Measurements from ENCODE around the gene ST6GAL1.
"Not testable (repeated sequence)": the region's sequence is repeated elsewhere in the genome, so short reads cannot be mapped to it uniquely, and the experiment has no call there.

Gene ST6GAL1

DNA sequence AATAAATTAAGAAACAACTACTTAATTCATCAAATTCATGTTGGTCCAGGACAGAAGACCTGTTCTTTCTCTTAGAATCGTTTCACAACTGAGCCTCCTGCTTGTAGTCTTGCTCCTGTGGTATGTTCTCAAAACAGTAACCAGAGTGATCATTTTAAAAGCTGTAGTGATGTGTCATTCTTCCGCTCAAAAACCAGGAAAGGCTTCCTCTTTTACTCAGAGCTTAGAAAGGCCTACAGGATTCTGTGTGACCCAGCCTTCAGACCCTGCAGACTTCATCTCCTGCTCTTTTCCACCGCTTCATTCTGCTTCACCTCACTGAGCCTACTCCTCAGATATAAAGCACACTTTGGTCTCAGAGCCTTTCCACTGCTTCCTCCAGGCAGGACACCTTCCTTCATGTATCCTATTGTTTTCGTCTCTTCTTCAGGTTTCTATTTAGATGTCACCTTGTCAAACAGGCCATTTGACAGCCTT, 22.7 kb downstream of the ST6GAL1 start:
- no peaks in the 10 kb centered on the region for H3K36me3 ChIP-seq
- TF ChIP-seq, protein P1, sequence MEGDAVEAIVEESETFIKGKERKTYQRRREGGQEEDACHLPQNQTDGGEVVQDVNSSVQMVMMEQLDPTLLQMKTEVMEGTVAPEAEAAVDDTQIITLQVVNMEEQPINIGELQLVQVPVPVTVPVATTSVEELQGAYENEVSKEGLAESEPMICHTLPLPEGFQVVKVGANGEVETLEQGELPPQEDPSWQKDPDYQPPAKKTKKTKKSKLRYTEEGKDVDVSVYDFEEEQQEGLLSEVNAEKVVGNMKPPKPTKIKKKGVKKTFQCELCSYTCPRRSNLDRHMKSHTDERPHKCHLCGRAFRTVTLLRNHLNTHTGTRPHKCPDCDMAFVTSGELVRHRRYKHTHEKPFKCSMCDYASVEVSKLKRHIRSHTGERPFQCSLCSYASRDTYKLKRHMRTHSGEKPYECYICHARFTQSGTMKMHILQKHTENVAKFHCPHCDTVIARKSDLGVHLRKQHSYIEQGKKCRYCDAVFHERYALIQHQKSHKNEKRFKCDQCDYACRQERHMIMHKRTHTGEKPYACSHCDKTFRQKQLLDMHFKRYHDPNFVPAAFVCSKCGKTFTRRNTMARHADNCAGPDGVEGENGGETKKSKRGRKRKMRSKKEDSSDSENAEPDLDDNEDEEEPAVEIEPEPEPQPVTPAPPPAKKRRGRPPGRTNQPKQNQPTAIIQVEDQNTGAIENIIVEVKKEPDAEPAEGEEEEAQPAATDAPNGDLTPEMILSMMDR (IDR thresholded peaks at IDR 0.05; ENCODE audit: low read depth, low read length), result no peak
- DNase-seq, result no peak
- H3K4me3 ChIP-seq (ENCODE audit: low read depth, low read length), result no peak overlapping the region
- no peaks in the 10 kb centered on the region for H3K27me3 ChIP-seq (ENCODE audit: insufficient read depth, low read depth, severe bottlenecking)
- no peaks in the 10 kb centered on the region for H3K9me3 ChIP-seq (ENCODE audit: severe bottlenecking)
- H3K27ac ChIP-seq, result no peak overlapping the region

DNA sequence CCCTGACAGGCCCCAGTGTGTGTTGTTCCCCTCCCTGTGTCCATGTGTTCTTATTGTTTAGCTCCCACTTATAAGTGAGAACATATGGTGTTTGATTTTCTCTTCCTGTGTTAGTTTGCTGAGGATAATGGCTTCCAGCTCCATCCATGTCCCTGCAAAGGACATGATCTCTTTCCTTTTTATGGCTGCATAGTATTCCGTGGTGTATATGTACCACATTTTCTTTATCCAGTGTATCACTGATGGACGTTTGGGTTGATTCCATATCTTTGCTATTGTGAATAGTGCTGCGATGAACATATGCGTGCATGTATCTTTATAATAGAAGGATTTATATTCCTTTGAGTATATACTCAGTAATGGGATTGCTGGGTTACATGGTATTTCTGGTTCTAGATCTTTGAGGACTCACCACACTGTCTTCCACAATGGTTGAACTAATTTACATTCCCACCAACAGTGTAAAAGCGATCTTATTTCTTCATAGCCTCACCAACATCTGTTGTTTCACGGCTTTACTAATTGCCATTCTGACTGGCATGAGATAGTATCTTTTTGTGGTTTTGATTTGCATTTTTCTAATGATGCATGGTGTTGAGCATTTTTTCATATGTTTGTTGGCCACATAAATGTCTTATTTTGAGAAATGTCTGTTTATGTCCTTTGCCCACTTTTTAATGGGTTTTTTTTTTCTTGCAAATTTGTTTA, 23.8 kb downstream of the ST6GAL1 start:
- not testable (repeated sequence) for H3K27me3 ChIP-seq (ENCODE audit: insufficient read depth, low read depth, severe bottlenecking); H3K36me3 ChIP-seq; H3K9me3 ChIP-seq (ENCODE audit: severe bottlenecking); DNase-seq; H3K27ac ChIP-seq; H3K4me3 ChIP-seq (ENCODE audit: low read depth, low read length)

DNA sequence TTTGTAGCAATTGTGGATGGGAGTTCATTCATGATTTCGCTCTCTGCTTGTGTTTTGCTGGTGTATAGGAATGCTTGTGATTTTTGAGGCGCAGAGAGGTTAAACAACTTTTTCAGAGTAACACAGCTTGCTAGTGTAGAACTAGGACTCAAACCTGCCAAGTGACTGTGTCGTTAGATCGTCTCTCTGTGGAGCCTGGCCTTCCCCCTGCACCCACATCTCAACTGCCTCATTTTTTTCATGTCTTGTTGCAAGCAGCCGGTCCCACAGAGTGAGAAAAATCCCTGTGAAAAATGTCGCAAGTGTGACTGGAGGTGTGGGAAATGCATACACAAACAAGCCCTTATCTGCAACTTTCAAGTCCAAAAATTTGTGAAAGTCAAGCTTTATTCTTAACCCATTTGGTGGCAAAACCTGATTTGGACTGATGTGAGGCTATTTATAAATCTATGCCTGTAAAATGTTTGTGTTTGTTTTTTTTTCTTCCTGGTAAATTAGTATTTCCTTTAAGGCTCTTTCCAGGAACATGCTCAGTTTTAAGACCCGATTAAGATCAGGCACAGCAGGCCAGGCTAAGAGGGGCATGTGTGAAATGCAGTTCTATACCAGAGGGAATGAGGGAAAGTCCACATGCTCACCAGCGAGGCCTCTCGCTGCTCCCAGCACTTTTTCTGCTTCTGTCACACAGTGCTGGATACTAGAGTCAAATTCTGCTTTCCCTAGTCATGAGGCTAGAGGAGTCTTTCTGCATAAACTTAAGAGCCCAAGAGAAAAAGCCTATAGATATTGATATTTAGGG, 25.8 kb downstream of the ST6GAL1 start:
- Histone ChIP-seq H3K27ac (no peak overlapping the region), H3K36me3 (no peaks in the 10 kb centered on the region), H3K27me3 (ENCODE audit: insufficient read depth, low read depth, severe bottlenecking) (no peaks in the 10 kb centered on the region), H3K9me3 (ENCODE audit: severe bottlenecking) (no peaks in the 10 kb centered on the region), H3K4me3 (ENCODE audit: low read depth, low read length) (no peak overlapping the region)
- peak; percentile 26 for DNase-seq
- TF ChIP-seq, protein P1 (IDR thresholded peaks at IDR 0.05; ENCODE audit: low read depth, low read length), result no peak

DNA sequence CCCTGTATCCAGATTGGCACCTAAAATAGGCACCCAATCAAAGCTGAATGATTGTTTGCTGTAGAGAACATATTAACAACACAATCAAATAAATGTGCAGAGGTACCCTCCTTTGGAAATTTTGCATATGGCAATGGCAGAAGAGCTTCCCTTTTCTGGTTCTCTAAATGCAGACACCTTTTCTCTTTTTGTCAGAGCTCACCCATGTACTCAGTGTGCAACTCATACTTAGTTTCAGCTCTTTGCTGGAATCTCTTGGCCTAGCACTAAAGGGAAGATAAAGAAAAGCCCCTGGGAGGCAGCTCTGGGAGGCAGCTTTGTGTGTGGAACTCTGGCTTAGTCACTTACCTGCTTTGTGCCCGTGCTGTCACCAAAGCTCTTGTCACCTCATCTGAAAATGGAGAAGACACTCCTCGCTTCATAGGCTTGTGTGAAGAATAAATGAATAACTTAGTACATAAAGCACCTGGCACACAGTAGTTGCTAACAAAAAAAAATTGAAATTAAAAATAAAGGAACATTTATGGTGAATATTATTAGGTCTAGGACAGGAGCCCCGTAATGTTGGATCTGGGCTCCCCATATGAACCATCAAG, 28.8 kb downstream of the ST6GAL1 start:
- Histone ChIP-seq H3K27me3 (ENCODE audit: insufficient read depth, low read depth, severe bottlenecking) (no peaks in the 10 kb centered on the region), H3K4me3 (ENCODE audit: low read depth, low read length) (no peak overlapping the region), H3K27ac (no peak overlapping the region), H3K36me3 (no peaks in the 10 kb centered on the region; the same call in 1 of the 2 replicates), H3K9me3 (ENCODE audit: severe bottlenecking) (no peaks in the 10 kb centered on the region)
- DNase-seq, result no peak
- TF ChIP-seq, protein P1 (IDR thresholded peaks at IDR 0.05; ENCODE audit: low read depth, low read length), result no peak

DNA sequence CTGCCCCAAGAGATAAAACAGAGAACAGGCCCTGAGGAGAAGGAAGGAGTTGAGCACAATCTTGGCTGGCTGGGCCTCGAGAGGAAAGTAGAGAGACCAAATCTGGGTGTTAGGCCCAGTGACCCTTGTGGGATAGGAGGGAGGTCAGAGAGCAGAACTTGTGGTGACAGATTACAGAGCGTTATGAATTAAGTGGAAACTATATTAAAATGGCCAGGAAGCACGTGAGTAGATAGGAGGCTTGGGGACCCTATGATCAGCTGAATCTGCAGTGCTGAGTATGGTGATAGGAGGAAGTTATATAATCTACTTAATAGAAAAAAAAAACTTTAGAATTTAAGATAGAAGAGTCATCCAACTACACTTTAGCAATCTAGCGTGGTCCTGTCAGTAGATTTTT, 30.0 kb downstream of the ST6GAL1 start:
- Histone ChIP-seq H3K4me3 (ENCODE audit: low read depth, low read length) (no peak overlapping the region), H3K36me3 (no peaks in the 10 kb centered on the region; the same call in 1 of the 2 replicates), H3K27ac (no peak overlapping the region), H3K9me3 (ENCODE audit: severe bottlenecking) (no peaks in the 10 kb centered on the region), H3K27me3 (ENCODE audit: insufficient read depth, low read depth, severe bottlenecking) (no peaks in the 10 kb centered on the region)
- no peak for DNase-seq
- TF ChIP-seq, protein P1 (IDR thresholded peaks at IDR 0.05; ENCODE audit: low read depth, low read length), result no peak

DNA sequence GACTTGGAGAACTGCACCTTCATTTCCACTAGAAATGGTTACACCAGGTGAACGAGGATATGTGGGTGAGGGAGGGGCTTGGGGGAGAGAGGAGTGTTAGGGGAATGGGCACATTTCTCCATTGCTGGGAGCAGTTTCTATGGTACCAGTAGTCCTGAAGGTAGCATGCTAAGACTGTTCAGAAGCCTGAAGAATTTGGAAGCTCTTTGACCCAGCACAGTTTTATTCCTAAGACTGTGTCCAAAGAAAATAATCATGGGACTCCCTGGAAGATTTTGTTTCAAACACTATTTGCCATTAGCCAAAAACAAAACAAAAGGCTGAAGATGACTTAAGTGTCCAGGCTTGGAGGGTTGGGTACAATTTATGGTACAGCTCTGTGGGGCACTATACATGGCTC, 32.1 kb downstream of the ST6GAL1 start:
- Histone ChIP-seq H3K27ac (no peak overlapping the region), H3K36me3 (no peaks in the 10 kb centered on the region; the same call in 1 of the 2 replicates)
- DNase-seq, result no peak

More for the DNA sequence above, 32.1 kb downstream of the ST6GAL1 start:
- Histone ChIP-seq H3K9me3 (ENCODE audit: severe bottlenecking) (no peaks in the 10 kb centered on the region), H3K4me3 (ENCODE audit: low read depth, low read length) (no peak overlapping the region), H3K27me3 (ENCODE audit: insufficient read depth, low read depth, severe bottlenecking) (no peaks in the 10 kb centered on the region)
- TF ChIP-seq, protein P1 (IDR thresholded peaks at IDR 0.05; ENCODE audit: low read depth, low read length), result no peak

All from WERI-Rb-1 (cell line).